ENCODE measurements around the gene RASD1.

The RASD1 gene

GRCh38 chr17:17526369-17526768 lies 30.2 kb upstream of the RASD1 start:
- no peak for DNase-seq

DNA sequence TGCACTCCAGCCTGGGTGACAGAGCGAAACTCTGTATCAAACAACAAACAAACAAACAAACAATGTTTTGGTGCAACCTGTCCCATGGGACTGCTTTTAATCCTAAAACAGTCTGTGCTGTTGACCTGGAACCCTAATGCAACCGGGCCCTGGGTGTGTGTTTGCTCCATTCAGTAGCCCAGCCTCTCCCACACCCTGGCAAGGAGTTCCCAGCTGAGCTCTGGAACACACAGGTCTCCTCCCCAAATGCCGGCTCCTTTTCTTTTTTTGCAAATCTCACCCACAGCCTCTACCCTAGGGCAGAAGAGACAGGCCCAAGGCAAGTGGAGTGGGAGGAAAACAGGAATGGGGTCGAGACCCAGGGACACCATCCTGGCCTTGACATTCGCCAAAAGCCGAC lies 29.8 kb upstream of the RASD1 start:
- DNase-seq = no peak

DNA sequence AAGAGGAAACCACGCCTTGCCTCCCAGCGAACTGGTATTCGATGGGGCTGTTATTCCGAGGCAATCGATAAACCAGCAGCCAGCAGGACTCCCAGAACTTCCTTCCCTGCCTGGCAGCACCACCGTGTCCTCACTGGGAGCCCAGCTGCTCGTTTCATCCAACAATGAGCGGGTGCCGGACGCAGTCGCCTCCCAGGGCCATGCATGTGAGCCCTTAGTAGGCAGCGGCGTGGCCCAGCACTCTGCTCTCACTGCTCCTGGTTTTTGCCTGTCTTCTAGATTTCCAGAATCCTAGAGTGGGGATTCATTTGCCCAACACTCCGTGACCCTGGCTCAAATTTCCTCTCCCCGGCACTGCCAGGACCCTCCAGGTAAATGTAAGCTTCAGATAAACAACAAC lies 29.1 kb upstream of the RASD1 start:
- peak; percentile 88 for DNase-seq

DNA sequence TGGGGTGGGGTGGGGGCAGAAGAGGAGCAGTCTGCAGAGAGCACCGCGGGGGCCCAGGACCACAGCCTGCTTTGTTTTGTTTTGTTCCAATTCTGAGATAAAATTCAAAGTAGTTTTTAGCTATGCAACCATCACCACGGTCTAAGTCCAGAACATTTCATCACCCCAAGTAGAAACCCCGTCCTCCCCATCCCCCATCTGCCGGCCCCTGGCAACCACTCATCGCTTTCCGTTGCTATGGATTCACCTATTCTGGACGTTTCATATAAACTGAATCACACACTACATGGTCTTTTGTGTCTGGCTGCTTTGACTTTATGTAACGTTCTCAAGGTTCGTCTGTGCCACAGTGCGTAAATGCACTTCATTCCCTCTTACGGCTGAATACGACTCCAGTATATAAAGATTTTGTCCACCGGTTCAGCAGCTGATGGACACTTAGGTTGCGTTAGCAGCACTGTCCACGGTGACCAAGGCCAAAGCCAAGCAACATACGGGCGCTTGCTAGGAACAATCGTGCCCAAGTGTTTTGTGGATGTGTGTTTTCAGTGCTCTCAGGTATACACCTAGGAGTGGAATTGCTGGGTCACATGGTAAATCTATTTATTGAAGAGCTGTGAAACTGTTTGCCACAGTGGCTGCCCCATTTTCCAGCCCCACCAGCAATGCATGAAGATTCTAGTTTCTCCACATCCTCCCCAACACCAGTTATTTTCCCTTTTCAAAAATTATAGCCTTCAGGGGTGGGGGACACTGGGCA lies 27.7 kb upstream of the RASD1 start:
- DNase-seq = no peak

DNA sequence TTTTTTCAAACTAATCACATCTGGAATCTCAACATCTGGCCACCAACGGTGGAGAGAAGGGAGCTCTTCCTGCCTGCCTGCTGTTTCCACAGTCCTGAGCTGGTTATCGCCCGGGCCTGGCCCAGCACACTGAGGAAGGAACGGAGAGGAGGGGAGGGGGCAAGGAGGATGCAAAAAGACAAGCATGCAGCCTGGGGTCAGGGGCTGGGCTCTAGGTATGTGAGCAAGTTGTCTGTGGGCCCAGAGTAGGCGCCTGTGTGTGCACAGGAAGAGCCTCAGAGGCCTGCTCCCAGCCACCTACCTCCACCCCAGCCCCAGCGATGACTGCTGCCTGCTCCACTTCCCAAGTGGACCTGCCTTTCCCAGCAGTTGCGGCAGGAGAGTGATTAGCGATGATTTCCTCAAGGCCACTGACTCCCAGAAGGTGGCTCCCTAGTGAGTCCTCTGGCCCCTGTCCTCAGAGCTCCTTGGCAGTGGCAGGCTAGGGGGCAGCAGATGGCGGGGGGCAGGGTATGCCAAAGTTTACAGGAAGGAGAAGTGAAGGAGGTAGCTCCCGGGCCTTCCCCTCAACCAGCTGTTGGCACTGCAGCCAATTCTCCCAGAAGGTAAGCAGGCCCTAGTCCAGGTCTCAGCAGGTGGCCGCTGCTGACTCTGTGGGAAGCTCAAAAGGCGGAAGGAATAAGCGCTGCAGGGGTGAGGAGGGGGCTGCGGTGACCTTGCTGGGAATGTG lies 27.0 kb upstream of the RASD1 start:
- DNase-seq = peak; percentile 87

- DNase-seq = no peak
These were observed 24.5 kb upstream of the RASD1 start for GRCh38 chr17:17520599-17521232.

- no peak for DNase-seq
These were observed 23.7 kb upstream of the RASD1 start for GRCh38 chr17:17519886-17520285.

GRCh38 chr17:17518951-17519350 lies 22.8 kb upstream of the RASD1 start:
- no peak for DNase-seq

- DNase-seq = no peak
These were observed 21.8 kb upstream of the RASD1 start for GRCh38 chr17:17518014-17518413.

GRCh38 chr17:17516941-17517720 lies 20.9 kb upstream of the RASD1 start:
- DNase-seq = no peak

DNA sequence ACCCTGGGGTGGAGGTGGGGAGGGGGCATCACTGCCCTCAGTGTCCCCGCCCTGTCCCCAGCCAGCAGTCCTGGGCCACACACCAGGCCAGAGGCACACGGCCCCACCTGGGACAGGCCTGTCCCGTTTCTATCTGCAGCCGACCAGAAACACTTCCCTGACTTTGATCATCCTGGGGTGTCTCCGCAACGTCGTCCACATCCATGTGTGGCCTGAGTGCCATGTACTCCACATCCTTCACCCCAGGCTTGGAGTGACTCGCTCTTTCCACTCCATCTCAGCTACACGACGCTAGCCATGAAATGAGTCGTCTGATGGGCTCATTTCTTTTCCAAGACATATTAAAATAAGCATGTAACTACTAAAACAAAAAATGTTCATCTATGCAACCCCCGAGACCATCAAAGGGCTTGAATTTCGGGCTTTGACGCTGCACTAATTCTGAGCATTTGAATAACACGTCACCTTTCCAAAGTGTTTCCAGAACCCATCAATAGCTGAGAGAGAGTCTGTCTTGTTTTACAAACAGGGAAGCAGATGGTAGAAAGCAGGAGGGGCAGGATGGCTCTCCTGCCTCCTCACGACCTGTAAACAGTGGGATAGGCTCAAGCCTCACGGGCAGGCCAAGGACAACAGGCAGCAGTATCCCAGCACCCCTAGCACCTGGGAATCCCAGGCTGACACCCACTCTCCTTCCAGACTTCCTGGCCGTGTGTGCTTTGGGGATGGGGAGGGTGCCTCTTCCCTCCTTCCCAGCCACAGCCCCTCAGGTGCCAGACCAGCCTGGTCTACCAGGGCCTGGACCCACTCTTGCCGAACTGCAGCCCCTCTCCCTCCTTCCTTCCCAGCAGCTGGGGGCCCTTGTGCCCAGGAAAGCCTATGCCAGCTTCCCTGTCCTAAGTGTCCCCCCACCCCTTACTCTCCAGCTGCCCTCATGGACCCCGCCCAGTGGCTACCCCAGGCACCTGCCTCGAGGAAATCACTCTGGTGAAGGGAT lies 20.0 kb upstream of the RASD1 start:
- DNase-seq = no peak

DNA sequence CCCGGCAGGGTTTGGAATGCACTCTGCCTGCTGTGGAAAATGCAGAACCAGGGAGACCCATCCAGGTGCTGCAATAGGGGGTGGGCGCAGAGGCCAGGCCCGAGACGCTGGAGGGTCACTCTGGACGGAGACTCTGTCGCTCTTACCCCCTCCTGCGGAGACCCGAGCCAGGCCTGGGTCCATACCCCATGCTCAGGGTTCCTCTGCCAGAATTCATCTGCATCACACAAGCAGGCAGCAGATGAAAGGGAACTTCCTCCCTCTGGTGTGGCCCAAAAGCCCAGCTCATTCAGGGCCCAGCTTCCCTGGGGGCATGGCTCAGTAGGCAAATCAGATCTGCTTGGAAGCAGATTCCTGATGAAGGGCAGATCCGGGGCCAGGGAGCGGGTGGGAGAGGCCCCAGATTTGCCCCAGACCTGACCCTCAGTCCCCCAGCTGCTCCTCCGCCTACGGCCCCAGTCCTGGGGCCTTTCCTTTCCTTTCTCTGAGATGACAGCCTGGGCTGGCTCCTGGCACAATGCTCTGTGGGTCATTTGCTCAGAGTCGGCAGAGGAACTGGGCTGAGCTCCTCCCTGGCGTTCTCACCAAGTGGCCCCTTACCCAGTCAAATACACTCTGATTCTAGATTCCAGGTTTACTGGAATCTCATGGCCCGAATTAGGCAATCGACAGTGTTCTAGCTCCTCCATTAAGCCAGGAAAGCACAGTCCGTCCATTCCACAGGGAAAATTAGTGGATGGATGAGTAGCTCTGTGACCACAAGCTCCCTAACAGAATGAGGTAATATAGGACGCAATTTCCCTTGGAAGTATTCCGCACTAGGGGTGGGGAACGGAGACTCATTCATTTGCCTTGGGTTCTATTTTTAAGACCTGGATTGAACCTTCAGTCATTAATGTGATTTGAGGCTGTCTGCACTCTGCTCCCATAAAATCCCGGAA lies 19.1 kb upstream of the RASD1 start:
- no peak for DNase-seq

- DNase-seq = no peak
These were observed 18.3 kb upstream of the RASD1 start for GRCh38 chr17:17514361-17514992.

- no peak for DNase-seq
These were observed 17.4 kb upstream of the RASD1 start for GRCh38 chr17:17513626-17514025.

DNA sequence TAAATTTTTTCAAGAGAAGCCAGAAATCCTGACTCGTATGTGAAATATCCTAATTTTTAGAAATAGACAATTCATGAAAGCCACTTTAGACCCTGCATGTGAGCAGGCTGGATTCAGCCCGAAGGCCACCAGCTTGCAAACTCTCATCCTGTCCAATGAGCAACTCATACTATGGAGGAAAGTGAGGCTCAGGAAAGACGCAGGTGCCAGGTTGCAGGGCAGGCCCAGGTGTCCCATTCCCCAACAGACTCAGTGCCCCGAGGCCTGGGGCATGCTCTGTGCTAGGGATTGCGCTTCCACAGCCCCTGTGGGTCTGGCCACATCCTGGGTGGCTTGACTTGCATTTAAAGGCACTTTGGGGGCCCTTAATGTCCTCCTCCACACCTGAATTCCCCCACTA lies 16.7 kb upstream of the RASD1 start:
- no peak for DNase-seq

- no peak for DNase-seq
These were observed 16.0 kb upstream of the RASD1 start for GRCh38 chr17:17511881-17512858.

DNA sequence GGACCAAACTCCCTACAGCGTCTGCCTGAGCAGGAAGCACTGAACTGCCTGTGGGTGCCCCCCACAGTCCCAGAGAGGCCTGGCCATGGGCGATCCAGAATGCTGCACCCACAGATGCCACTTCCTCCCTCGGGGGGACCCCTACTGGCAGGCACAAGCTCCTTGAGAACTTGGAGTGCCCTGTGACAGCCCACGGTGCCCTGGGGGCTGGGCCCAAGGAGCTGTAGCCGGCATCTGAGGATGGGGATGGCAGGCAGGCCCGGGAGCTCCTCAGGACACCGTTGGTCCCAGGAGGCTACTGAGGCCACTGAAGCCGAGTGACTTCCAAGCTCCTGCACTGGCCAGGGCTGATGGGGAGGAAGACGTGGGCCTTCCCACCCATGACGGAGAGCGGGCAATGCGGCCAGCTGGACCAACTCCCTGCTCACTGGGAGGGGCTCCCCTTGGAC lies 15.1 kb upstream of the RASD1 start:
- DNase-seq = no peak

DNA sequence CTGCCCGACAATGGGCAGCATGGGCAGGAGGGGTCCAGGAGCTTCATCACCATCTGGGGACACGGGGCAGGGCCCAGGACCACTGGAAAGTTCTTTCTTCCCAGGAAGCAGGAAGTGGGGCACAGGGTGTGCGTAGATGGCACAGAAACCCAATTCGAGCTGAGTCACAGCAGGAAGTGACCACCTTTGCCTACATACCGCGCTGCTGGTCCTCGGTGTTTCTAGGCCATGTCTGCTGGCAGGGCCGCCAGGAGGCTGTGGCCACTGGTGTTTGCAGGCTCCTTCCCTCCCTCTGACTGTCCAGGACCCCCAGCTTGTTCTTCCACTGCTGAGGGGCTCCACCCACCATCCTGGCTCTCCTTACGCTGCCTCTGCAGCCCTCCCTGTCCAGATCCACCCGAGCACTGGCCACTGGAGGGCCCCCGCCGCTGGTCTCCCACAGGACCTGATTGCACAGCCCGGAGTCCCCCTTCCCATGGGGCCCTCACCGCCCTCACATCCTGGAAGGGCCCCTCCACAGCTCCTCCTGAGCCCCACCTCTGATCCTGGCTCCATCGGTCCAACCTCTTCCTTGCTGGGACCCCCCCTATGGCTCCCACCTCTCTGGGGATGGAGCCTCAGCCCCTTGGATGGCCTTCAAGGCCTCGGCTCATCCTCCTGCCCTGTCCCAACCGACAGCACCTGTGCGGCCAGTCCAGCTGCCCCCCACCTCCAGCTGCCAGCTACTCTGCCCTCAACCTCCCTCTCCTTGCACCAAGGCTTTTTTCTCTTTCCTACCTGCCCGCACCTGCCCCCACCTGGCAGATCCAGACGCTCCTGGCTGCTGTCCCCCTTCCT lies 14.5 kb upstream of the RASD1 start:
- no peak for DNase-seq

Data from NCI-H146 (cell line).